PC-3 (cell line): ENCODE measurements around the gene NTM. TPM values are rescaled to one million over a fixed set of nuclear protein-coding genes. Genes with fewer than 3 reads are reported as not detected.

Experiments
- ATAC-seq: fragments of 200-7000 bp; cut with Tn5 transposase; 2 replicates; pipeline ENCODE4 v1.9.1; 2020; ENCODE audit warnings: mild to moderate bottlenecking, moderate library complexity
- BruUV-seq: library from RNA; stranded (reverse); fragments of 400-500 nt; replicated peaks from 2 replicates; lab custom pipeline; 2021; lab: Mats Ljungman, UMichigan
- CTCF ChIA-PET: fragments of 300-600 bp; sonication (Branson Sonifier 250); formaldehyde crosslinking; loops from one replicate; lab custom pipeline; 2022; ENCODE audit warnings: antibody characterized with exemption; lab: Charles Lee
- POLR2A ChIA-PET: fragments of 300-600 bp; sonication (Branson Sonifier 250); formaldehyde crosslinking; loops from one replicate; lab custom pipeline; 2022; ENCODE audit warnings: antibody characterized with exemption; ENCODE audit not compliant: unreplicated experiment; lab: Charles Lee
- DNase-seq: peaks from one replicate; pipeline ENCODE4 v3.0.0-alpha.2; 2015
- H2AFZ ChIP-seq: fragments of 300-600 bp; sonication (generic); 2 replicates; pipeline ENCODE4 v1.6.0; 2016; ENCODE audit warnings: antibody characterized with exemption, low read length
- H3F3A ChIP-seq: fragments of 300-600 bp; sonication (generic); one replicate; pipeline ENCODE4 v1.6.0; 2017; ENCODE audit warnings: antibody characterized with exemption, low read length, control low read depth, mild to moderate bottlenecking; ENCODE audit not compliant: unreplicated experiment
- H3K27ac ChIP-seq: fragments of 300-600 bp; sonication (generic); 2 replicates; pipeline ENCODE4 v1.5.1; 2016; ENCODE audit warnings: mild to moderate bottlenecking, low read length
- H3K27me3 ChIP-seq: fragments of 300-600 bp; sonication (generic); 2 replicates; pipeline ENCODE4 v1.6.1; 2016; ENCODE audit warnings: low read length, mixed read lengths
- H3K36me3 ChIP-seq: fragments of 300-600 bp; sonication (generic); 2 replicates; pipeline ENCODE4 v1.6.1; 2016; ENCODE audit warnings: low read depth, mixed run types, low read length, mixed read lengths
- H3K4me1 ChIP-seq: fragments of 300-600 bp; sonication (generic); 2 replicates; pipeline ENCODE4 v1.5.1; 2016; ENCODE audit warnings: low read length; ENCODE audit not compliant: insufficient read depth
- H3K4me2 ChIP-seq: fragments of 300-600 bp; sonication (generic); 2 replicates; pipeline ENCODE4 v1.6.0; 2016; ENCODE audit warnings: low read length
- H3K4me3 ChIP-seq: fragments of 300-600 bp; sonication (generic); 2 replicates; pipeline ENCODE4 v1.5.1; 2016; ENCODE audit warnings: mild to moderate bottlenecking, low read length, mixed read lengths
- H3K79me2 ChIP-seq: fragments of 300-600 bp; sonication (generic); 2 replicates; pipeline ENCODE4 v1.6.1; 2017; ENCODE audit warnings: low read length, mixed read lengths
- H3K9ac ChIP-seq: fragments of 300-600 bp; sonication (generic); 2 replicates; pipeline ENCODE4 v1.6.0; 2016; ENCODE audit warnings: mild to moderate bottlenecking, low read length
- H3K9me2 ChIP-seq: fragments of 300-600 bp; sonication (generic); replicated peaks from 2 replicates; pipeline ENCODE4 v1.6.1; 2016; ENCODE audit warnings: mixed run types, low read length, mixed read lengths
- H3K9me3 ChIP-seq: fragments of 300-600 bp; sonication (generic); 2 replicates; pipeline ENCODE4 v1.6.1; 2016; ENCODE audit warnings: low read length, mixed read lengths
- H4K20me1 ChIP-seq: fragments of 300-600 bp; sonication (generic); 2 replicates; pipeline ENCODE4 v1.6.1; 2016; ENCODE audit warnings: low read length, mixed read lengths
- EZH2 ChIP-seq: fragments of 300-600 bp; sonication (generic); IDR thresholded peaks from one replicate; pipeline ENCODE4 v1.6.1; 2017; ENCODE audit warnings: antibody characterized with exemption, mild to moderate bottlenecking, low read length; ENCODE audit not compliant: unreplicated experiment
- EZH2phosphoT487 ChIP-seq: fragments of 300-600 bp; sonication (generic); IDR thresholded peaks from 2 replicates; pipeline ENCODE4 v1.6.1; 2018; ENCODE audit warnings: mild to moderate bottlenecking, antibody characterized with exemption, low read length, borderline replicate concordance
- intact Hi-C: fragments of 100-400 bp; cut with micrococcal nuclease; formaldehyde crosslinking; loops from 2 replicates; pipeline ENCODE4 v1.9.0; 2023
- total RNA-seq: library from RNA; depleted of rRNA; stranded (reverse); fragments of >200 nt; gene quantifications from 2 replicates; pipeline ENCODE4 v1.2.3, GENCODE V29; 2014
- TF ChIP-seq, protein P1 (sequence below): fragments of 300-600 bp; sonication (generic); conservative IDR thresholded peaks from 2 replicates; pipeline ENCODE4 v1.5.1; 2017; ENCODE audit warnings: antibody characterized with exemption, low read depth, mild to moderate bottlenecking, low read length

Gene NTM
- total RNA-seq, 1 experiment from 2014 or later = not detected

DNA sequence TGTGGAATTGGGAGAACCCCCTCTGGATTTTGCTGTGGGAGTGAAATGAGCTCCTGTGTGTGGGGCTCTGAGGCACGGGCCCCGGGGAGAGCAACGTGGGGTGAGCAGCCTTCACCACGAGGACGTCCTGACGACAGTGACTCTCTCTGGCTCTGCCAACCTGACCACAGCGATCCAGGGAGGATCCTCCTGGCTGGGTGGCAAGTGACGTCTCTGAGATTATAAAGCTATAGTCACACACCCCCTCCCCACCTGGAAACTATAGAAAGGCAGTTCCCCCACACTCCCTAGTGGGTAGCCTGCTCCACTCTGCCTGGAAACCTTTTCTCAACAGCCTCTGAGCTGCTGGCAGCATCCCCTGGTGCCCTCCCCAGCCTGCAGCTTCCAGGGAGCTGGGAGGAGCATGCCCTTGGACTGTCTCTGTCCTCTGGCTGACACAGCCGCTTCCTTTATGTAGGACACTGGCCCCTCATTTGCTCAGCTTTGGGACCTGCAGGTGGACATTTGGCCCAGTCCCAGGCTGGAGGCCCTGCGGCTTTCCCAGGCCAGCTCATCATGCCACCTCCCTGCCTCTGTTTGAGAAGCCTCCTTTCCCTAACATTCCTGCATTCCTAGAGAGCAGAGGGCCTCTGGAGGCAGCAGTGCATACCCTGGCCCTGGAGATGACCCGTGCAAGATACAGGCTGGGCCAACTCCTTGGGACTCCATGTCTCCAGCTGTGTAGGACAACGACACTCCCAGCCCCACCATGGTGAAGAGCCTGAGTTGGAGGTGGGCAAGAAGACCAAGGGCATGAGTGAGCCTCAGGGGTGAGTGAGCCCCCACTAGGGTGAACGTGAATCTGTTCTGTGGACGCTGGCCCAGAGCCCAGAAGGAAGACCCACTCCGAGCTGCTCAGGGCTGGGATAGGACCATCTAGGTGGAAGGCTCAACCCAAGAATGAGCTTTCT lies 314.0 kb downstream of the NTM start:
- Histone ChIP-seq H4K20me1 (no peaks in the 10 kb centered on the region), H3K79me2 (no peaks in the 10 kb centered on the region), H3K4me2 (no peak overlapping the region), H3K9me3 (no peaks in the 10 kb centered on the region; the same call in 1 of the 2 replicates), H3F3A (no peaks in the 10 kb centered on the region), H3K36me3 (no peaks in the 10 kb centered on the region), H3K27ac (no peak overlapping the region), H2AFZ (no peak overlapping the region), H3K27me3 (peaks cover 74% of the 10 kb centered on the region), H3K4me3 (no peak overlapping the region), H3K4me1 (no peaks in the 10 kb centered on the region), H3K9ac (no peak overlapping the region), H3K9me2 (no peaks in the 10 kb centered on the region)
- ATAC-seq = no peak
- no TSS peak for BruUV-seq
- intact Hi-C loops = no loop called here
- ChIA-PET CTCF (no interaction called here), POLR2A (no interaction called here)
- DNase-seq = no peak
- TF ChIP-seq EZH2phosphoT487 = no peak
- TF ChIP-seq, protein P1, sequence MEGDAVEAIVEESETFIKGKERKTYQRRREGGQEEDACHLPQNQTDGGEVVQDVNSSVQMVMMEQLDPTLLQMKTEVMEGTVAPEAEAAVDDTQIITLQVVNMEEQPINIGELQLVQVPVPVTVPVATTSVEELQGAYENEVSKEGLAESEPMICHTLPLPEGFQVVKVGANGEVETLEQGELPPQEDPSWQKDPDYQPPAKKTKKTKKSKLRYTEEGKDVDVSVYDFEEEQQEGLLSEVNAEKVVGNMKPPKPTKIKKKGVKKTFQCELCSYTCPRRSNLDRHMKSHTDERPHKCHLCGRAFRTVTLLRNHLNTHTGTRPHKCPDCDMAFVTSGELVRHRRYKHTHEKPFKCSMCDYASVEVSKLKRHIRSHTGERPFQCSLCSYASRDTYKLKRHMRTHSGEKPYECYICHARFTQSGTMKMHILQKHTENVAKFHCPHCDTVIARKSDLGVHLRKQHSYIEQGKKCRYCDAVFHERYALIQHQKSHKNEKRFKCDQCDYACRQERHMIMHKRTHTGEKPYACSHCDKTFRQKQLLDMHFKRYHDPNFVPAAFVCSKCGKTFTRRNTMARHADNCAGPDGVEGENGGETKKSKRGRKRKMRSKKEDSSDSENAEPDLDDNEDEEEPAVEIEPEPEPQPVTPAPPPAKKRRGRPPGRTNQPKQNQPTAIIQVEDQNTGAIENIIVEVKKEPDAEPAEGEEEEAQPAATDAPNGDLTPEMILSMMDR = no peak
- TF ChIP-seq EZH2 = no peak

DNA sequence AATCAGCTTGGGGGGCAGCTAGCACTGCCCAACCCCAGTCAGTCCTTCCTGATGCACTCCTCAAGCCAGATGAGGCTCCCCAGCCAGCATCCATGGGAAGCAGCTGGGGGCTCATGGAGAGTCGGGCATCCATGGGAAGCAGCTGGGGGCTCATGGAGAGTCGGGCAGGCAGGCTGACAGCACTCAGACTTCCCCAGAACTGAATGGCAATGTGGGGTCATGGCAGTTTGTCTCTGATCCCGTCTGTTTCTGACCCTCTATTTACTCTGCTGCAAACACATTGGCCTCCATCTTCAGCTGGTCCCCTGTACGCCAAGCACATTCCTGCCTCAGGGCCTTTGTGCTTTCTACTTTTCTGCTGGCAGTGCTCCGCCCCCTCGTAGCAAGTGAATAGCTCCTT lies 314.8 kb downstream of the NTM start:
- intact Hi-C loops = no loop called here

More for the DNA sequence above, 314.8 kb downstream of the NTM start:
- no peak overlapping the region for H3K4me3 ChIP-seq
- peaks cover 78% of the 10 kb centered on the region for H3K27me3 ChIP-seq
- ChIA-PET CTCF (no interaction called here), POLR2A (no interaction called here)
- no peak for ATAC-seq
- H3K27ac ChIP-seq = no peak overlapping the region
- no peak overlapping the region for H2AFZ ChIP-seq
- no peaks in the 10 kb centered on the region for H3K79me2 ChIP-seq
- H4K20me1 ChIP-seq = no peaks in the 10 kb centered on the region
- TF ChIP-seq EZH2phosphoT487 = no peak
- TF ChIP-seq, protein P1 = no peak
- no peak for TF ChIP-seq EZH2
- no peak overlapping the region for H3K9ac ChIP-seq
- no peak overlapping the region for H3K4me2 ChIP-seq
- H3K36me3 ChIP-seq = no peaks in the 10 kb centered on the region
- H3K9me3 ChIP-seq = no peaks in the 10 kb centered on the region; the same call in 1 of the 2 replicates
- H3F3A ChIP-seq = no peaks in the 10 kb centered on the region
- no peak for DNase-seq
- no TSS peak for BruUV-seq
- H3K4me1 ChIP-seq = no peaks in the 10 kb centered on the region
- no peaks in the 10 kb centered on the region for H3K9me2 ChIP-seq
